Spleen (tissue), 11 donors: ENCODE results near the gene MOB1A. TPM values are rescaled to one million over a fixed set of nuclear protein-coding genes. Genes with fewer than 3 reads are reported as not detected.
"Not testable (repeated sequence)": the region's sequence is repeated elsewhere in the genome, so short reads cannot be mapped to it uniquely, and the experiment has no call there.

Source experiments
- DNase-seq: peaks from one replicate; pipeline ENCODE4 v3.0.0-alpha.2; 2020
- H3K27ac ChIP-seq, 8 donors: fragments of 200-600 bp; sonication (generic) in 7 of 8; 1 replicate in 4 of 8; 2 replicates in 4 of 8; pipeline versions ENCODE4 v1.5.0 to v1.8.0; 2016 to 2021; ENCODE audit warnings: inconsistent platforms in 4 of 8, mild to moderate bottlenecking in 4 of 8, moderate library complexity in 1 of 8
- H3K27me3 ChIP-seq, 7 donors: fragments of 200-600 bp; sonication (generic) in 6 of 7; replicated peaks in 1 of 7; 1 replicate in 4 of 7; 2 replicates in 3 of 7; pipeline versions ENCODE4 v1.5.0 to v1.8.0; 2016 to 2021; ENCODE audit warnings: inconsistent platforms in 3 of 7, mild to moderate bottlenecking in 1 of 7
- H3K36me3 ChIP-seq, 6 donors: fragments of 200-600 bp; sonication (generic) in 5 of 6; 1 replicate in 4 of 6; 2 replicates in 2 of 6; pipeline versions ENCODE4 v1.5.0 to v1.8.0; 2016 to 2021; ENCODE audit warnings: inconsistent platforms in 2 of 6
- H3K4me1 ChIP-seq, 6 donors: fragments of 200-600 bp; sonication (generic) in 5 of 6; 1 replicate in 3 of 6; 2 replicates in 3 of 6; pipeline versions ENCODE4 v1.5.0 to v1.8.0; 2016 to 2021; ENCODE audit warnings: inconsistent platforms in 3 of 6
- H3K4me3 ChIP-seq, 8 donors: fragments of 200-600 bp; sonication (generic) in 7 of 8; 1 replicate in 4 of 8; 2 replicates in 4 of 8; pipeline versions ENCODE4 v1.5.0 to v1.8.0; 2016 to 2021; ENCODE audit warnings: inconsistent platforms in 4 of 8, mild to moderate bottlenecking in 4 of 8, moderate library complexity in 2 of 8
- H3K9me3 ChIP-seq, 8 donors: fragments of 200-600 bp; sonication (generic) in 7 of 8; 1 replicate in 4 of 8; 2 replicates in 4 of 8; pipeline versions ENCODE4 v1.5.0 to v1.8.0; 2016 to 2021; ENCODE audit warnings: inconsistent platforms in 4 of 8
- CTCF ChIP-seq, 11 experiments: fragments of 200-600 bp in 7 of 11; fragments of 450-650 bp in 4 of 11; sonication (generic) in 4 of 11; IDR thresholded peaks in 8 of 11; conservative IDR thresholded peaks in 3 of 11; 1 replicate in 7 of 11; 2 replicates in 4 of 11; pipeline versions ENCODE4 v1.4.0 to v1.8.0; 2016 to 2021; ENCODE audit warnings: antibody characterized with exemption in 11 of 11, inconsistent platforms in 4 of 11, mild to moderate bottlenecking in 1 of 11
- POLR2A ChIP-seq, 3 donors: fragments of 450-650 bp; IDR thresholded peaks; one replicate each; pipeline ENCODE4 v1.5.1; 2017; ENCODE audit warnings: antibody characterized with exemption in 3 of 3, mild to moderate bottlenecking in 1 of 3
- POLR2AphosphoS5 ChIP-seq, 3 donors: sonication (generic); formaldehyde crosslinking; IDR thresholded peaks; one replicate each; pipeline ENCODE4 v1.5.1; 2017; ENCODE audit warnings: antibody characterized with exemption in 3 of 3
- WGBS, 5 donors: extraction: QIAGEN DNeasy Blood & Tissue Kit in 3 of 5; methylation state at CpG; one replicate each; pipeline versions ENCODE4 v1.1.5 to v1.1.7; 2013 to 2018; 5-methylcytosine and 5-hydroxymethylcytosine counted together
- intact Hi-C: fragments of 100-400 bp; cut with DNase I; formaldehyde crosslinking; loops from one replicate; pipeline ENCODE4 v1.15.0; 2023; ENCODE audit warnings: low total_unique reads
- polyA plus RNA-seq, 3 donors: library from polyadenylated mRNA; stranded (reverse); fragments of 200-250 nt; gene quantifications; one replicate each; pipeline ENCODE4 v1.2.1, GENCODE V29; 2013
- total RNA-seq, 7 donors: library from RNA; depleted of rRNA in 3 of 7; stranded (reverse); fragments of >200 nt in 3 of 7; fragmentation: NEBNext Ultra II Directional in 4 of 7; extraction: Animal tissue kit (Norgen Biotek cat#: 25700) in 4 of 7; gene quantifications; one replicate each; pipeline versions ENCODE4 v1.1.0 to v1.2.1, GENCODE V29; 2016 to 2021
- donor health status: healthy with polysubstance abuse.
- donor health status: DM: no; HTN: no; CAD: no; lungs with moderate emphysema.
- donor health status: DM: no; HTN: no; CAD: no.
- donor health status: Bipolar disorder and iron deficiency.
- donor health status: healthy.
- donor health status: DM: no; HTN: no; CAD: no.
- donor health status: DM: yes; HTN: yes; CAD: no.

Gene MOB1A
- total and polyA plus RNA-seq, 10 donors: 55.0 to 198 (median 158) TPM

- no peaks in the 10 kb centered on the region for H3K4me1 ChIP-seq
- H3K36me3 ChIP-seq: peaks cover 0 to 70% (median 9%) of the 10 kb centered on the region in 6 donors
- TF ChIP-seq POLR2AphosphoS5 (IDR thresholded peaks at IDR 0.05) (no peak), POLR2A (IDR thresholded peaks at IDR 0.05) (no peak), CTCF (IDR thresholded peaks at IDR 0.05 in 8 of 11, conservative IDR thresholded peaks at IDR 0.05 in 3 of 11) (no peak)
- 93 to 97% (median 95%) methylated on average over 5 of the region's 5 CpGs for WGBS, 5 donors
- H3K27me3 ChIP-seq: no peaks in the 10 kb centered on the region
- no peak for DNase-seq
- intact Hi-C loops: no loop called here
- H3K4me3 ChIP-seq: no peak overlapping the region
- no peaks in the 10 kb centered on the region for H3K9me3 ChIP-seq
- no peak overlapping the region for H3K27ac ChIP-seq
Measured at GRCh38 chr2:74219846-74220486, 41.3 kb upstream of the MOB1A start.

GRCh38 chr2:74216642-74217041 lies 38.0 kb upstream of the MOB1A start:
- intact Hi-C loops: no loop called here
- Histone ChIP-seq H3K9me3 (no peaks in the 10 kb centered on the region), H3K36me3 (peaks cover 0 to 93% (median 32%) of the 10 kb centered on the region in 6 donors)

GRCh38 chr2:74215771-74216170 lies 37.1 kb upstream of the MOB1A start:
- intact Hi-C loops: not testable (repeated sequence)

More at GRCh38 chr2:74216642-74217041, 38.0 kb upstream of the MOB1A start:
- no peak for TF ChIP-seq POLR2AphosphoS5 (IDR thresholded peaks at IDR 0.05)
- no peak for TF ChIP-seq CTCF (IDR thresholded peaks at IDR 0.05 in 8 of 11, conservative IDR thresholded peaks at IDR 0.05 in 3 of 11)
- TF ChIP-seq POLR2A (IDR thresholded peaks at IDR 0.05): no peak
- no peaks in the 10 kb centered on the region for H3K27me3 ChIP-seq
- H3K4me3 ChIP-seq: no peak overlapping the region
- H3K4me1 ChIP-seq: peaks cover 0 to 9% (median 0%) of the 10 kb centered on the region in 6 donors
- H3K27ac ChIP-seq: no peak overlapping the region
- DNase-seq: no peak
- WGBS, 5 donors: 85 to 97% (median 94%) methylated on average over 2 of the region's 2 CpGs

GRCh38 chr2:74212702-74213410 lies 34.2 kb upstream of the MOB1A start:
- Histone ChIP-seq H3K27me3 (no peaks in the 10 kb centered on the region), H3K4me1 (peaks cover 0 to 13% (median 3%) of the 10 kb centered on the region in 6 donors), H3K36me3 (peaks cover 2 to 100% (median 67%) of the 10 kb centered on the region in 6 donors), H3K9me3 (no peaks in the 10 kb centered on the region), H3K27ac (no peak overlapping the region), H3K4me3 (no peak overlapping the region)
- WGBS, 5 donors: 87 to 94% (median 88%) methylated on average over 3 of the region's 3 CpGs
- intact Hi-C loops: no loop called here
- TF ChIP-seq POLR2AphosphoS5 (IDR thresholded peaks at IDR 0.05) (no peak), POLR2A (IDR thresholded peaks at IDR 0.05) (no peak), CTCF (IDR thresholded peaks at IDR 0.05 in 8 of 11, conservative IDR thresholded peaks at IDR 0.05 in 3 of 11) (no peak)
- no peak for DNase-seq

More at GRCh38 chr2:74215771-74216170, 37.1 kb upstream of the MOB1A start:
- H3K9me3 ChIP-seq, H3K4me3 ChIP-seq, H3K27me3 ChIP-seq, DNase-seq, H3K4me1 ChIP-seq, H3K27ac ChIP-seq: not testable (repeated sequence)
- peaks cover 0 to 93% (median 40%) of the 10 kb centered on the region in 6 donors for H3K36me3 ChIP-seq
- WGBS, 5 donors: 96 to 97% (median 96%) methylated on average over 6 of the region's 6 CpGs
